Stimulated activated CD8-positive, alpha-beta memory T cell treated with anti-CD3 and anti-CD28 coated beads, Interleukin-15, amount 100 ng/mL, for 4 hours (primary cell): ENCODE data around the gene LYRM9.
"Not testable (repeated sequence)": the region's sequence is repeated elsewhere in the genome, so short reads cannot be mapped to it uniquely, and the experiment has no call there.

Experiments used
- DNase-seq, 2 donors: peaks; one replicate each; pipeline ENCODE4 v3.0.0-alpha.2; 2020; ENCODE audit warnings: low read depth in 2 of 2

LYRM9 gene

DNA sequence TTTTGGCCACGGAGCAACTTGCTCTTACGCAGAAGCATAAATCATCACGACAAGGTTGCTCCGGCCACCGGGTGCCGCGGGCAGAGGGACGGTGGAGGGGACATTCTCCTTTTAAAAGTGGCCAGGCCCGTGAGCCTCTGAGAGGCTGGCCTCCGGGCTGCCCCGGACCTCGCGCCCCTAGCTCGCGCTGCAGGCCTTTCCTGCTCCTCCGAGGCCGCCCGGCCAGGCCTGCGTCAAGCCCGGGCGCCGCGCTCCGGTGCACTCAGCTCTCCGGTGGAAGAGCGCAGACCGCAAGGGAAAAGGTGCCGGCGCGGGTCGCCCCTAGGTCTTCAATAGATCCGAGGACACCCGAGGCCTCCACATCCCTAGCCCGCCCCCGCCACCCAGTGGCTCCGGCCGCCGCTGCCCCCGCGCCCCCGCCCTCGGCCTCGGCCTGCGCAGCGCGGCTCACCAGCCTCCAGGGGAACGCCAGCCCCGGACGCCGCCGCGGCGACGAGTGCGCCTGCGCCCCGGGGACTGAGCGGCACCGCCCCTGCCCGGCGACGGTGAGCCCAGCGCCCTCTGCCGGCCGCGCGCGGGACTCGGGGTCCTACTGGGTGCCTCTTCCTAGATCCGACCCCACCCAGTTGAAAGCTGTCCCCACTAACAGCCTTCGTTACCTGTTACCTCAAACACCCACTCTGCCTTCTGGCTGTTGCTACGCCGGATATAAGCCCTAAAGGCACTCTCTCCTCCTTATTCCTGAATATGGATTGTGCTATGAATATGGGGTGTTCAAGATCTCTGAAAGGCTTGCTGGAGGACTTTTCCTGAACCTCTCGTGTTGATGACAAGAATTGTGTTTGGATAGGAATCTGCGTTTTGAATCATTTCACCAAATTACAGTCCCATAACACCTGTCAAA, at the start of gene LYRM9:
LYRM9 (minus strand) TSS at position 500 of the 904 bp plus-strand sequence. CDS start 10,671 bp downstream, outside the sequence.
- peak; percentile 77 to 82 for DNase-seq

DNA sequence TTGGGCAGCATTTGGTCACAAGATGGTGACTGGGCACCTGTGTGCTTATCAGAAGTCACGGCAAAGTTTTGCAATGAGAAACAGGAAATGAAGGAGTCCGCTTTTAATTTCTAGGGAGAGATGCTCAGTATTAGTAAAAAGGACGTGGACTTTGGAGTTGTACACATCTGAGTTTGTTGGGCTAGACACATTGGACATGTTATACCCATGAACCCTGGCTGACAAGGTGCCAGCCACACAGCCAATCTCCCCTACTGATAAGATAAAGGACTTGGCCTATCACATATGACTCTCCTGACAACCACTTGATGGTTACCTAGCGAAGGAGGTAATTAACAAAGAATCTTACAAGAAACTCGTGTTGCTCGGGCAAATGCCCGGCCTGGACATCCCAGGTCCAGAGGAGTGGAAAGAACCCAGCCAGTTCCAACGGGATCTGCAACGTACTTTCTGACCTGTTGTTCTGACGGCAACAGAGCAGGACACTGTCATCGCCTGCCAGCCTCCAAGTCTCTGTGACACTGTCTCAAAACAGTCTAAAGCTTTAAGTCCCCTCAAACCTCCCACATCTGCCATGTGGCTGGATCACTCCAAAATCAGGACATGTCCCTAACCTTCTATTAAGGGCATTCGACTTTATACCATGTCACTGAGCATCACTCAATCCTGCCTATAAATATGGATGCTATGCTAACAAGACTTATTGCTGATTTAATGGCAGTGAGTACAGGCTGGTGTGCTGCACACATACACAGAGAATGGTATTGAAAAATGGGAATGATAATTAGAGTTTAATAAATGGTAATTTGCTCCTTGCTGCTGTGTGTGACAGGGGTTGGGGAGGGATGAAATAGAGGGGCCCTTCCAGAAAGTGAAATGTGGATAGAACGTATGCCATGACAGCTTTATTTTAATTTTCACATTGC, 47.6 kb upstream of the LYRM9 start:
- no peak for DNase-seq

DNA sequence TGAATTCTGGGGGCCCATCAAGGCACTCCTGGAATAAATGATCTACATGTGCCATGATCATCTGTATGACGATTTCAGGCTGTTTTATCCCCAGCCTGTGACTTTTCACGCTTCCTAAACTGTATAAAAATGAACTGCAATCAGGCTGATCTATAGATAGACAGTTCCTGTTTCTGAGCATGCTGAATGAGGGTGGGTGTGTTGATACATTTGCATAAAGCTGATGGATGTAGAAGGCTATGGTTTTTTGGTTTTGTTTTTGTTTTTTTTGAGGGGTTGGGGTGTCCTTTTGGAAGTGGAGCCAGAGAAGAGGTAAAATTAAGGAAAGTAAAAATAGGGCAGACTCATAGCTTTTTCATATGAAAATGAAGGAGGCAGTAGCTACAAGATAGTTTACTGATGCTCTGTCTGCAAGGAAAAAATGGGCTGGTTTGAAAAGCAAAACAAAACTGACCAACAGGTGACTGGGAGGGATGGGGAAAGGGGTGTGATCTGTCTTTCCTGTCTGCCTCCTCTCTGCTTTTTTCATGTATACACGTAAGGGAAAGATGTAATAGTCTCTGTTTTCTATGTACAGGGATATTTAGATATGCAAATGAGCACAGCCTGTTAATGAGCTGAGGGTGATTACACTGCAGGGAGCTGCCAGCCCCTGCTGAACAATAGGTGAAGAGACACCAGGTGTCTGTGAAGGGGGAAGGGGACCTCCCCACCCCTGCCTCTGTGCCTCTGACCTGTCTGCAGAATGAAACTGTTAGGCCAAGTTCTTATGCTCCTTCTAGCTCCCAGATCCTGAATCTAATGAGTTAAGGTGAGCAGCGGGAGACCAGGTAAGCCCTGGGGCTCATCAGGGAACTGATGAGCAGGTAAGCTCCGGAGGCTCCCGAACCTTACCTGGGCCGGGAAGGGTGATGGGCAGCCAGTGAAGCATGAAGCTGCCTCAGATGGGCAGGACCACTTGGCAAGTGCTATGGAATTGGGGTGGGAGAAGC, 46.6 kb upstream of the LYRM9 start:
- no peak for DNase-seq

DNA sequence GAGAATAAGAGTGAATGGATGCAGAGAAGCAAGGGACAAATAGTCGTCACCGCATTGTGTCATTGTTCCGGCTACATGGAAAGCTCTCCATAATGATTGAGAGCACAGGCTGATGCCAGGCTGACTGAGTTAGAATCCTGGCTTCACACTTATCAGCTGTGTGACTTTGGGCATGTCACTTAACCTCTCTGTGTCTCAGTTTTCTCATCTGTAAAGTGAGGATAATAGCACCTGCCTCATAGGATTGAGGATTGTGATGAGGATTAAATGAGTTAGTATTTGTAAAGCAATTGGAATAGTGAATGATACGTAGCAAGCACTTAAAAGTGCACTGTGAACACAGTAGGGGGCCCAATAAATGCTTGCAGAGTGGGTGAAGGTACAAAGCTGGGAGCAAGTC, 45.7 kb upstream of the LYRM9 start:
- no peak for DNase-seq

DNA sequence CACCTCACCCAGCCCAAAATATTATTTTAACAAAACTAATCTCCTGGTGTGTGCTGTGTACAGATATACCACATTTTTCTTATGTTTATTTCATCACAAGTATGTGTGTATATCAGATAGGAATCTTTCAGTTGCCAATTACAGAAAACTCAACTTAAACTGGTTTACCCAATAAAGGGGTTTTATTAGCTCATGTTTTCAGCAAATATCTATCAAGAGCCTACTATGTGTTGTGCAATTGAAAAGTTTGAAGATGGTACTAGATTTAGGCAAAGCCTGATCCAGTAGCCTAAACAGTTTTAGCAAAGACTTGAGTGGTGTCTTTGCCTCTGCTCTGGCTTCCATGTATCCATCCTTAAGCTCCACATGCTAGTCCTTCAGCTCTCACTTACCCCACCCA, 45.1 kb upstream of the LYRM9 start:
- DNase-seq = no peak

DNA sequence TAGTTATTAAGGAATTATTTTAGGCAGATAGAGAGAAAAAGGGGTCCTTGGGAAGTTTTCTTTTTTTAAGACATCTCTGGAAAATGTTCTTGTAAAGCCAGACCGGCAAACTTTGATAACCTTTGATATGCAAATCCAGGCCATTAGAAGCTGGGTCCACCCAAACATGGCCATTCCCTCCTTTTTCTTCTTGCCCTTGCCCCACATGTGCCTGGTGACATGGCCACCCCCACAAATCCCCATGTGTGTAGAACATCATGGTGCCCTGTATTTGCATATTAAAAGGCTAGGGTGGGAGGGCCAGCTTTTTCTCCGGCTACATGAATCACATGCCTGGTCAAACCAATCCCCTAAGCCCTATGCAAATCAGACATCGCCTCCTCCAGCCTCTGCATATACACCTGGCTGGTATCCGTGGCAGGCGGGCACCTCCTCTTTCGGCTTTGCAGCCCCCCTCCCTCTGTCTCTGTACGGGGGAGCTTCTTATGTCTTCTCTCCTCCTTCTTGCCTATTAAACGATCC, 43.9 kb upstream of the LYRM9 start:
- DNase-seq = no peak

DNA sequence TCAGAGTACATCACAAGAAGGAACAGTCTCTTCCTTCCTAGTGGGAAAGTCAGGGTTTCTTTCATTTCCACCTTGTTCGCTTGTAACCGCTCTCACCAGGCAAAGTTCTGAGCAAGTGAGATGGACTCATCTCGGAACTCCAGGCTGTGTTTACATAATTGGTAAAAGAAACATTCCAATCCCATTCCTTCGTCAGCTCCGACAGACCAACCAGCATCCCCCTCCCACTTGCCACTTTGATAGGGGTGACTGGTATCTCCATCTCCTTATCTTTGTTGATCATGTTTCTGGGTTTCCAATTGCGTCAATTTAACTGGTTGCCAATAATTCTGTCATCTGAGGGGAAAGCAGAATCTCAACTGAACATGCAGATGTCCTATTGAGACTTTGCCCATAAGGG, 36.8 kb upstream of the LYRM9 start:
- DNase-seq = no peak

DNA sequence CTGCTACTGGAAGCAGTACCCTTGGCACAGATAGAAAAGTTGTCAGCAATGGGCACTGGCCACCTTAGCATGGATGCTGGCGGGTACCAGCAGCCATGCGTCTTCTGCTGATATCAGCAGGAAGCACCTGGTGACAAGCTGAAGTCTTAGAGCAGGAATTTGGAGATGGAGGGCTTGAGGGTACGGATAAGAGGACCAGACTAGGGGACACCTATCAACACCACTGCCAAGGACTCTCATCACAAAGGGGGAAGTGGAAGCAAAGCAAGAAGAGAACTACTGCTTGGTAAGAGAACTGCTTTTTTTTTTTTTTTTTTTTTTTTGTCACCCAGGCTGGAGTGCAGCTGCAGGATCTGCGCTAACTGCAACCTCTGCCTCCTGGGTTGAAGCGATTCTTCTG, 35.4 kb upstream of the LYRM9 start:
- DNase-seq = no peak

DNA sequence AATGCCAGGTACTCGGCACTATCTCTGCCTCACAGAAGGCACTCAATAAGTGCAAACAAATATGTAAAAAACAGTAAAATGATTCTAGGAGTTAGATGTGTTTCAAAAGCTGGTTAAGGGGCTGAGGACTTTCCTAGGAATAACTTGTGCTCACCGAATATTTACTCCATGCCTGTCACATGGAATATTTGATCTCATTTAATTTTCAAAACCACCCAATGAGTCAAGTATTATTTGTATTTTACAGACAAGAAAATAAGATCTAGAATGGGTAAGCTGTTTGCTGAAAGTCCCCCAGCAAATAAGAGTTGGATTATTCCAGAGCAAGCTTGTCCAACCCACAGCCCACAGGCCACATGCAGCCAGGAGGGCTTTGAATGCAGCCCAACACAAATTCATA, 34.6 kb upstream of the LYRM9 start:
- DNase-seq = no peak

DNA sequence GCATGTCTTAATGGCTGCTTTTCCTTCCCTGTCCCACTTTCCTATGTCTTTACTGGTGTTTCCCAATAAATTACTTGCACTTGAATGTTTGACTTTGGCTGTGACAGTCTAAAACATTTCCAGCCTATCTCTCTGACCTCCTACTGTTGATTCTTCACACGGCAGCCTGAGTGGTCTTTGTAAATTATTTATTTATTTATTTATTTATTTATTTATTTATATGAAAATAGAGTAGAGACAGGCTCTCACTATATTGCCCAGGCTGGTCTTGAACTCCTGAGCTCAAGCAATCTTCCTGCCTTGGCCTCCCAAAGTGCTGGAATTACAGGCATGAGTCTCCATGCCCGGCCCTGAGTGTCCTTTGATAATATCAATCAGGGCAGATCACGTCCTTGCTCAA, 28.4 kb upstream of the LYRM9 start:
- no peak for DNase-seq

DNA sequence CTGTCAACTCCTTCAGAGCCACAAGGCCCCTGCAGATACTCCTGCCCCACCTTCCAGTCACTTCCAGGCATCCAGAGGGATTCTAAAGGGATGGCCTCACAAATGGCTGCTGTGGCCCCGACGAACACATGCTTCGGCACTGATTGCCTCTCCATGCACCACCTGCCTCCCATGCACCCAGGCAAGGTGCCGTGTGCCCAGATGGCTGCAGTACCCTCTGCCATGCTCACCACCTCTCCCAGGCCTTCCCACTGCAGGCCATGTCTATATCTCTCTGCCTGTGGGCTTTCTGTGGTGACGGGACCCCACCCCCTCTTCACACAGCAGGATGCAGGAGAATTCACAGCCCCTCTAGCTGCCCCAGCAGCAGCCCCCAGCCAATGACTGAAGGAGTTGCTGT, 27.9 kb upstream of the LYRM9 start:
- no peak for DNase-seq

DNA sequence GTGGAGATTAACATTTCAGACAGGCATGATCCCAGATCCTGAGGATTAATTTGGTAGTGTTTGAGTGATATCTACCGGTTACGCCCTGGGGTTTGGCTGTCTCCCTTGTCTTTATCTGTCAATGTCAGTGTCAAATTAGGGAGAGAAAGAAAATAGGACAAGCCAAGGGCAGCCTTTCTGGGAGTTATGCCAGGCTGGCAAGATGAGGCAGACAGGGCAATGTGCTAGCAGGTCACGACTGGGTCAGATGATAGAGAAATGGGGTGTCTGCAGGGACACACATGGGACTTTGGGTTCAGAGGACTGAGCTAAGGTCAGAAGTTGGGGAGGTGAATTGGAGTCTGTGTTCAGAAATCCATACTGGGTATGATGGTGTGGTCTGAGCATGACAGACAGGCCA, 27.4 kb upstream of the LYRM9 start:
- DNase-seq = no peak

DNA sequence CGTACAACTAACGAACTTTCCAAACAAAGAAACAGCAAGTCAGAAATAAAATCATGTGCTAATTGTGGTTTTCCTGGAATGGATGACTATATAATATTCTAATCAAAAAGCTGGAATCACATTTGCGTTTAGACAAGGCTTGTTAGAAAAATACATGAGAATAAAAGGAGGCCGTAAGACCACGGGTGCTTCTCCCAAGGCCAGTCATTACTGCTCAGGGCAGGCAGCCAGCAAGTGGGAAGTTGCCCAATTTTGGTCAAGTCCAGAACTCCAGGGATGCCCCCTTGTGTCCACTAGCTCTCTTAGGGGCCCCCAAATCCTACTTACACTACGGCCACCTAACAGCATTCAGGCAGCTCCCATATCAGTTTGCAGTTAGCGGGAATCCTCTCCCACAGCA, 25.9 kb upstream of the LYRM9 start:
- DNase-seq = no peak

DNA sequence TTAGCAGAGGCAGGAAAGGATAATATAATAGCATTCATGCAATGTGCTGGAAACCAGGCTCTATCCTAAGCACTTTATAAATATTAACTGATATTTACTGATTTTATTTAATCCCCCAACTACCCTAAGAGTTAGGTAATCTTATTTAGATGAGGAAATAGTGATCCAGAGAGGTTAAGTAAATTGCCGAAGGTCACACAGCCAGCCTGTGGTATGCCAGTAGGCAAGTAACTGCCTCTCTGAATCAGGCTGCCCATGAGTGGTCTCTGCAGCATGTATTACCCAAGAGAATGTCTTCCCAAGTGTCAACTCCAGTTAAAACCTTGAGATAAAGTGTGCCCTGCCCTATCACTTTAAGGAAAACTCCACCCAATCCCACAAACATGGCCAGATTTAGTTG, 25.3 kb upstream of the LYRM9 start:
- no peak for DNase-seq

DNA sequence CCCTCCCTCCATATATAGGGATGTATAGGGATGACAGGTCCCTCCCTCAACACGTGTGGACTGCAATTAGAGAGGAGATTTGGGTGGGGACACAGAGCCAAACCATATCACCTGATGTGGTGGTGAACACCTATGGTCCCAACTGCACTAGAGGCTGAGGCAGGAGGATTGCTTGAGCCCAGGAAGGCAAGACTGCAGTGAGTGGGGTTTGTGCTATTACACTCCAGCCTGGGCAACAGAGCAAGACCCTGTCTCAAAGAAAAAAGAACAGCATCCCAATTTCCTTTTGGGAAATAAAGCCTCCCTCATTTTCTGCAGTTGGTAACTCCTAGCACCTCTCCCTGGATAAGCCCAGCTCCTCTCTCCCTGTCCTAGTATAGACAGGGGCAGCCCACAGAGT, 23.8 kb upstream of the LYRM9 start:
- DNase-seq = no peak

DNA sequence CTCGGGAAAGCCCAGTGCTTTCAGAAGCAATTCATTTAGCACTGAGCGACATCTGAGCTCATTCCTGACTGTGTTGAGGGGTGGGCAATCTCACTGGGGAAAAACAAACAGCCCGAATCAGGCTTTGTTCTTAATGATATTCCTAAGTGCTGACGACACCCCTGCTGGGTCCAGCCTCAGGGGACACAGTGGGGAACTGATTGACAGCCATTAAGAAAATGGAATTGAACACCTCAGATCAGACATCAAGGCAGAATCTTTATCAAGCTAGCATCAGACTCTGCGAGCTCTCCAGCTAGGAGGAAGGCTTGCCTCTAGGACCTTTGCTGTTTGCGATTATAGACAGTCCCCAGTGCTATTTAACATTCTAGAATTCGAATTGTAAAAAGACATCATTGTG, 22.5 kb upstream of the LYRM9 start:
- DNase-seq = no peak

DNA sequence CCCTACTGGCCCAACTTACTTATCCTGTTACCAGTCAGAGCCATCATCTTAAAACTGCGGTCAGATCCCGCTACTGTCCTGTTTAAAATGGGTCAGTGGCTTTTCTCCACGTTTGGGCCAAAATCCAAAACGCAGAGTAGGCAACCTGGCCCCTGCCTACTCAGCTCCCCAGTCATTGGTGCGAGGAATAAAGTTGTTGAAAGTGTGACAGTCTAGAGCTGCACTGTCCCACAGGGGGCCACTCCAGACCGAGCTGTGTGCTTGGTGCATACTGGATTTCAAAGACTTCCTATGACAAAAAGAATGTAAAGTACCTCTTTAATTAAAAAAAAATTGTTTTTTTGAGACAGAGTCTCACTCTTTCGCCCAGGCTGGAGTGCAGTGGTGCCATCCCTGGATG, 21.2 kb upstream of the LYRM9 start:
- no peak for DNase-seq

DNA sequence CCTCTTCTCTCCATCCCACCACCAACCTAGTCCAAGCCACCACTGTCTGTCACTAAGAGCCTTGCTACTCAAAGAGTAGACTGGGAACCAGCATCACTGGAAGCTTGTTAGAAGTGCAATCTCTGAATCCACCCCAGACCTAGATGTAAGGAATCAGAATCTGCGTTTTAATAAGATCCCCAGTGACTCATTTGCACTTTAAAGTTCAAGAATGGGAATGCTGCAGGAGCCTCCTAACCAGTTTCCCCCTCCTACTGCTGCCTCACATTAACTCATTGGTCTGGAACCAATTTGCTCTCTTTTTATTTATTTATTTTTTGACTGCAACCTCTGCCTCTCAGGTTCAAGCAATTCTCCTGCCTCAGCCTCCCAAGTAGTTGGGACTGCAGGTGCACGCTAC, 19.8 kb upstream of the LYRM9 start:
- DNase-seq = no peak

DNA sequence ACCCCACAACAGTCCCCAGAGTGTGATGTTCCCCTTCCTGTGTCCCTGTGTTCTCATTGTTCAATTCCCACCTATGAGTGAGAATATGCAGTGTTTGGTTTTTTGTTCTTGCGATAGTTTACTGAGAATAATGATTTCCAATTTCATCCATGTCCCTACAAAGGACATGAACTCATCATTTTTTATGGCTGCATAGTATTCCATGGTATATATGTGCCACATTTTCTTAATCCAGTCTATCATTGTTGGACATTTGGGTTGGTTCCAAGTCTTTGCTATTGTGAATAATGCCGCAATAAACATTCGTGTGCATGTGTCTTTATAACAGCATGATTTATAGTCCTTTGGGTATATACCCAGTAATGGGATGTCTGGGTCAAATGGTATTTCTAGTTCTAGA, 19.1 kb upstream of the LYRM9 start:
- DNase-seq = not testable (repeated sequence)

DNA sequence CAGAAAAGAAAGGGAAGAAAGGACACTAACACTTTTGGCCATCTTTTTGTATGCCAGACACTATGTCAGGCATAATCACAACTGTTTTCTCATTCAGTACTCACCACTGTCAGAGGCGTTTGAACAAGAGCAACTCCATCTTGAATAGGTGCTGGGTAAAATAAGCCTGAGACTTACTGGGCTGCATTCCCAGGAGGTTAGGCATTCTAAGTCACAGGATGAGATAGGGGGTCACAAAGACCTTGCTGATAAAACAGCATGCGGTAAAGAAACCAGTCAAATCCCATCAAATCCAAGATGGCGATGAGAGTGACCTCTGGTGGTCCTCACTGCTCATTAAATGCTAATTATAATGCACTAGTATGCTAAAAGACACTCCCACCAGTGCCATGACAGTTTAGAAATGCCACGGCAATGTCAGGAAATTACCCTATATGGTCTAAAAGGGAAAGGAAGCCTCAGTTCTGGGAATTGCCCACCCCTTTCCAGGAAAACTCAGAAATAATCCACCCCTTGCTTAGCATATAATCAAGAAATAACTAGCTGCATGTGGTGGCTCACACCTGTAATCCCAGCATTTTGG, 14.9 kb upstream of the LYRM9 start:
- DNase-seq = no peak

DNA sequence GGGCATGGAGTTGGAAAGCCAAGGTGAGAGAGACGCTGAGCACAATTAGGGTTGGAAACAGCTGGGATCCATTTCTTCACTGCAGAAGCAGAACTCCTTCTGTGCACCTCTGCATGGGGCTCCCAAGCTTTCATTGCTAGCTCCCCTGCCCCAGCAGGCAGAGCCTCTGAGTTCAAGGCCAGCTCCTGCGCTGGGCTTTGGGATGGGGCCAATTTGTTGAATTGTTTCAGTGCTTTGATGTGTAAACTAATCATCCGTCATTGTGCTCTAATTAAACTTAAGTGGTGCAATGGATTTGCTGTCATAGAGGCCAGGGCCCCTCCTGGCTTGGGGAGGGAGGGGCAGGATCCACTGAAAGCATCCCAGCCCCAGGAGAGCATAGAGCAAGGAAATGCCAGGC, 13.5 kb upstream of the LYRM9 start:
- DNase-seq = no peak
